H1 (cell line): ENCODE measurements around the gene GATB. TPM values are rescaled to one million over a fixed set of nuclear protein-coding genes. Genes with fewer than 3 reads are reported as not detected.

Source experiments
- CTCF ChIA-PET: fragments of 300-600 bp; sonication (Branson Sonifier 250); formaldehyde crosslinking; loops from one replicate; lab custom pipeline; 2021; ENCODE audit not compliant: partially characterized antibody; lab: Charles Lee
- POLR2A ChIA-PET: fragments of 300-600 bp; sonication (Branson Sonifier 250); formaldehyde crosslinking; loops from one replicate; lab custom pipeline; 2021; ENCODE audit warnings: inconsistent platforms; ENCODE audit not compliant: partially characterized antibody; lab: Charles Lee
- DNase-seq, 2 experiments: peaks; one replicate each; pipeline versions ENCODE4 v3.0.0 to v3.0.0-alpha.2; 2010 to 2022; ENCODE audit warnings: low spot score in 2 of 2, low read depth in 1 of 2, mixed read lengths in 1 of 2
- FAIRE-seq: peaks from 2 replicates; lab custom pipeline; 2011; peaks lifted over from hg19 to GRCh38; lab: Jason Lieb, UNC
- H2AFZ ChIP-seq: 2 replicates; pipeline ENCODE4 v1.8.1; 2012; ENCODE audit warnings: low read length, inconsistent platforms
- H2AK5ac ChIP-seq: 2 replicates; pipeline ENCODE4 v1.6.1; 2013; ENCODE audit warnings: low read depth, low read length
- H2BK120ac ChIP-seq: replicated peaks from 2 replicates; pipeline ENCODE3; 2013; ENCODE audit warnings: low read depth, low read length, inconsistent platforms
- H2BK12ac ChIP-seq: 2 replicates; pipeline ENCODE4 v1.6.1; 2013; ENCODE audit warnings: low read depth, low read length
- H2BK15ac ChIP-seq: 2 replicates; pipeline ENCODE4 v1.6.1; 2013; ENCODE audit warnings: low read length
- H2BK20ac ChIP-seq: 2 replicates; pipeline ENCODE4 v1.6.1; 2013; ENCODE audit warnings: low read length
- H2BK5ac ChIP-seq: 2 replicates; pipeline ENCODE4 v1.6.1; 2013; ENCODE audit warnings: low read depth, low read length
- H3K14ac ChIP-seq: 2 replicates; pipeline ENCODE4 v1.6.1; 2013; ENCODE audit warnings: inconsistent platforms; ENCODE audit not compliant: insufficient read length
- H3K18ac ChIP-seq: 2 replicates; pipeline ENCODE4 v1.6.1; 2013; ENCODE audit warnings: low read length; ENCODE audit errors: extremely low read depth
- H3K23ac ChIP-seq: 2 replicates; pipeline ENCODE4 v1.6.1; 2013; ENCODE audit warnings: inconsistent platforms; ENCODE audit not compliant: insufficient read length
- H3K23me2 ChIP-seq: 2 replicates; pipeline ENCODE4 v1.6.1; 2013; ENCODE audit warnings: low read depth, low read length
- H3K27ac ChIP-seq: 2 replicates; pipeline ENCODE4 v1.6.1; 2011; ENCODE audit warnings: low read depth, low read length, inconsistent platforms
- H3K27me3 ChIP-seq, 4 experiments: replicated peaks in 1 of 4; 1 replicate in 1 of 4; 2 replicates in 3 of 4; pipeline versions ENCODE4 v1.6.1 to v1.8.1; 2011 to 2013; ENCODE audit warnings: low read length in 3 of 4, mild to moderate bottlenecking in 3 of 4, inconsistent platforms in 2 of 4, mixed read lengths in 2 of 4, moderate library complexity in 1 of 4; ENCODE audit not compliant: control insufficient read depth in 3 of 4, insufficient read depth in 3 of 4; ENCODE audit errors: extremely low read depth in 1 of 4
- H3K36me3 ChIP-seq, 4 experiments: 2 replicates each; pipeline versions ENCODE4 v1.6.1 to v1.8.1; 2011 to 2013; ENCODE audit warnings: mild to moderate bottlenecking in 4 of 4, low read length in 3 of 4, moderate library complexity in 2 of 4, control low read depth in 1 of 4, inconsistent platforms in 1 of 4; ENCODE audit not compliant: insufficient read depth in 4 of 4, control insufficient read depth in 2 of 4
- H3K4ac ChIP-seq: replicated peaks from 2 replicates; pipeline ENCODE3; 2013; ENCODE audit warnings: low read length, low read depth, mixed read lengths, inconsistent platforms; ENCODE audit not compliant: insufficient read length
- H3K4me1 ChIP-seq, 4 experiments: replicated peaks in 1 of 4; 1 replicate in 1 of 4; 2 replicates in 3 of 4; pipeline versions ENCODE4 v1.6.1 to v1.8.1; 2011 to 2013; ENCODE audit warnings: low read length in 3 of 4, inconsistent platforms in 2 of 4, mixed read lengths in 1 of 4; ENCODE audit not compliant: insufficient read depth in 4 of 4, control insufficient read depth in 3 of 4
- H3K4me2 ChIP-seq, 2 experiments: 2 replicates each; pipeline versions ENCODE4 v1.6.1 to v1.8.1; 2011 to 2013; ENCODE audit warnings: low read depth in 2 of 2, low read length in 2 of 2, control low read depth in 1 of 2, inconsistent platforms in 1 of 2, mild to moderate bottlenecking in 1 of 2; ENCODE audit not compliant: insufficient read depth in 1 of 2
- H3K4me3 ChIP-seq, 4 experiments: fragments of 200-600, 300-600 bp in 1 of 4; sonication (generic), shearing (Covaris generic), sonication (Bioruptor Twin) in 1 of 4; 2 replicates each; pipeline versions ENCODE4 v1.5.1 to v1.8.1; 2011 to 2016; ENCODE audit warnings: low read length in 4 of 4, low read depth in 3 of 4, control low read depth in 2 of 4, inconsistent platforms in 2 of 4, mild to moderate bottlenecking in 2 of 4, mixed read lengths in 1 of 4, moderate library complexity in 1 of 4; ENCODE audit not compliant: insufficient read depth in 2 of 4; ENCODE audit errors: extremely low read depth in 1 of 4
- H3K56ac ChIP-seq: replicated peaks from 2 replicates; pipeline ENCODE3; 2013; ENCODE audit warnings: low read depth, mild to moderate bottlenecking, mixed read lengths, low read length, inconsistent platforms; ENCODE audit not compliant: insufficient read length
- H3K79me1 ChIP-seq: 2 replicates; pipeline ENCODE4 v1.6.1; 2013; ENCODE audit warnings: low read depth, low read length, control low read depth
- H3K79me2 ChIP-seq, 2 experiments: 2 replicates each; pipeline versions ENCODE4 v1.6.1 to v1.8.1; 2012 to 2013; ENCODE audit warnings: low read length in 2 of 2, mild to moderate bottlenecking in 2 of 2, inconsistent platforms in 1 of 2; ENCODE audit not compliant: insufficient read depth in 2 of 2, control insufficient read depth in 1 of 2
- H3K9ac ChIP-seq, 4 experiments: replicated peaks in 1 of 4; 1 replicate in 1 of 4; 2 replicates in 3 of 4; pipeline versions ENCODE4 v1.6.1 to v1.8.1; 2011 to 2013; ENCODE audit warnings: low read depth in 3 of 4, low read length in 3 of 4, control low read depth in 2 of 4, mild to moderate bottlenecking in 2 of 4, moderate library complexity in 2 of 4, inconsistent platforms in 1 of 4; ENCODE audit errors: extremely low read depth in 1 of 4
- H3K9me3 ChIP-seq, 2 experiments: 2 replicates each; pipeline versions ENCODE4 v1.6.1 to v1.8.1; 2012 to 2013; ENCODE audit warnings: mild to moderate bottlenecking in 2 of 2, moderate library complexity in 2 of 2, control low read depth in 1 of 2, inconsistent platforms in 1 of 2, low read depth in 1 of 2, low read length in 1 of 2, mixed read lengths in 1 of 2; ENCODE audit not compliant: insufficient read depth in 2 of 2
- H4K20me1 ChIP-seq, 2 experiments: replicated peaks in 1 of 2; 2 replicates each; pipeline versions ENCODE3 to v1.8.1; 2011 to 2013; ENCODE audit warnings: inconsistent platforms in 2 of 2, low read length in 2 of 2, mild to moderate bottlenecking in 1 of 2; ENCODE audit not compliant: insufficient read depth in 2 of 2, control insufficient read depth in 1 of 2
- H4K5ac ChIP-seq: 2 replicates; pipeline ENCODE4 v1.6.1; 2013; ENCODE audit warnings: low read length, low read depth, mixed read lengths, inconsistent platforms; ENCODE audit not compliant: insufficient read length
- H4K8ac ChIP-seq: 2 replicates; pipeline ENCODE4 v1.8.0; 2013; ENCODE audit warnings: mild to moderate bottlenecking, moderate library complexity, low read length, inconsistent platforms; ENCODE audit not compliant: insufficient read depth; ENCODE audit errors: extremely low read depth
- H4K91ac ChIP-seq: replicated peaks from 2 replicates; pipeline ENCODE3; 2013; ENCODE audit warnings: low read length, mixed read lengths, inconsistent platforms; ENCODE audit not compliant: insufficient read length
- ATF2 ChIP-seq: IDR thresholded peaks from 2 replicates; pipeline ENCODE4 v1.6.1; 2012; ENCODE audit warnings: low read length, inconsistent platforms
- CHD2 ChIP-seq: IDR thresholded peaks from 2 replicates; pipeline ENCODE4 v1.6.1; 2012; ENCODE audit warnings: low read length, improper control_type of control experiment
- CREB1 ChIP-seq: IDR thresholded peaks from 2 replicates; pipeline ENCODE4 v1.6.1; 2012; ENCODE audit warnings: inconsistent platforms
- E2F6 ChIP-seq: IDR thresholded peaks from 2 replicates; pipeline ENCODE4 v1.6.1; 2012; ENCODE audit warnings: inconsistent platforms
- RFX5 ChIP-seq: IDR thresholded peaks from 2 replicates; pipeline ENCODE4 v1.6.1; 2011; ENCODE audit warnings: low read depth, low read length, improper control_type of control experiment, borderline replicate concordance
- SIX5 ChIP-seq: IDR thresholded peaks from 2 replicates; pipeline ENCODE4 v1.6.1; 2011; ENCODE audit warnings: mild to moderate bottlenecking, low read depth, low read length
- SP4 ChIP-seq: IDR thresholded peaks from 2 replicates; pipeline ENCODE4 v1.6.1; 2012; ENCODE audit warnings: low read length, inconsistent platforms
- WGBS, 2 experiments: shearing (Covaris generic) in 1 of 2; methylation state at CpG; one replicate each; pipeline versions ENCODE4 v1.1.6 to v1.1.7; 2013 to 2015; ENCODE audit warnings: low lambda C conversion rate in 2 of 2, mixed read lengths in 2 of 2, inconsistent platforms in 1 of 2, low coverage in 1 of 2, missing lambda C conversion rate in 1 of 2; ENCODE audit not compliant: insufficient replicate concordance in 2 of 2, insufficient coverage in 1 of 2, insufficient read length in 1 of 2; ENCODE audit errors: extremely low coverage in 1 of 2, missing lambda C conversion rate in 1 of 2; 5-methylcytosine and 5-hydroxymethylcytosine counted together
- polyA plus RNA-seq, 7 experiments: library from polyadenylated mRNA; depleted of rRNA in 3 of 7; stranded (reverse) in 5 of 7; unstranded in 2 of 7; fragments of >200 nt in 5 of 7; fragments of 200-250 nt in 2 of 7; gene quantifications; 1 replicate in 5 of 7; 2 replicates in 1 of 7; 4 replicates in 1 of 7; pipeline versions ENCODE4 v1.2.1 to v1.2.3, GENCODE V29; 2011 to 2013; ENCODE audit warnings: missing spikeins in 2 of 7, mixed read lengths in 2 of 7
- total RNA-seq: library from RNA; stranded (reverse); fragmentation: NEBNext Ultra II Directional; extraction: Animal tissue kit (Norgen Biotek cat#: 25700); gene quantifications from 2 replicates; pipeline ENCODE4 v1.2.1, GENCODE V29; 2021

The GATB gene
- total and polyA plus RNA-seq, 2 of the 8 experiments (the other 6 are each of a cell fraction or from before 2014, with no cell fraction given) = 15.3 to 18.0 TPM

GRCh38 chr4:151659601-151660364, 101.0 kb downstream of the GATB start:
- no peaks in the 10 kb centered on the region for H3K9me3 ChIP-seq
- H3K27me3 ChIP-seq = no peaks in the 10 kb centered on the region
- H2BK15ac ChIP-seq = no peak overlapping the region
- no peaks in the 10 kb centered on the region for H3K23me2 ChIP-seq
- H2AFZ ChIP-seq = no peak overlapping the region
- H3K4me2 ChIP-seq = no peak overlapping the region
- H3K4ac ChIP-seq = no peak overlapping the region
- no peaks in the 10 kb centered on the region for H3K79me1 ChIP-seq
- no peak overlapping the region for H2BK5ac ChIP-seq
- H3K23ac ChIP-seq = no peak overlapping the region
- H3K36me3 ChIP-seq = peaks cover 2 to 42% (median 21%) of the 10 kb centered on the region in 4 experiments; a peak in 7 of 8 replicates
- H3K9ac ChIP-seq = no peak overlapping the region
- H2BK12ac ChIP-seq = no peak overlapping the region
- H3K18ac ChIP-seq = no peak overlapping the region
- WGBS, 2 experiments = 91% methylated on average over 12 of the region's 12 CpGs; no CpG with 5 or more reads in 1 of the 2 experiments
- H3K4me1 ChIP-seq = no peaks in the 10 kb centered on the region
- no peak overlapping the region for H2AK5ac ChIP-seq
- no peak overlapping the region for H4K8ac ChIP-seq
- peaks cover 0 to 2% of the 10 kb centered on the region in 2 experiments for H4K20me1 ChIP-seq
- CTCF ChIA-PET = interaction anchor here (5.2 kb wide), 1 partner anchor 14 kb away, joined by 33 read pairs; no protein-coding TSS in a partner anchor
- no peak overlapping the region for H2BK120ac ChIP-seq
- FAIRE-seq (no peak), DNase-seq (no peak)
- H3K56ac ChIP-seq = no peak overlapping the region
- no peak overlapping the region for H3K4me3 ChIP-seq
- H2BK20ac ChIP-seq = no peak overlapping the region
- no peaks in the 10 kb centered on the region for H3K79me2 ChIP-seq
- no peak overlapping the region for H3K27ac ChIP-seq
- H4K5ac ChIP-seq = no peak overlapping the region
- POLR2A ChIA-PET = interaction anchor here (1.0 to 1.6 kb wide), 2 partner anchors 9 to 559 kb away, joined by 3 read pairs; no protein-coding TSS in a partner anchor
- no peak overlapping the region for H3K14ac ChIP-seq
- no peak overlapping the region for H4K91ac ChIP-seq
- TF ChIP-seq ATF2 (no peak), SIX5 (no peak), CREB1 (no peak), CHD2 (no peak), SP4 (no peak), E2F6 (no peak), RFX5 (no peak)
